T-cell (primary cell): ENCODE measurements around the gene TAF4B. TPM values are rescaled to one million over a fixed set of nuclear protein-coding genes. Genes with fewer than 3 reads are reported as not detected.

ENCODE experiments used
- ATAC-seq, 4 experiments: fragments of 200-7000 bp in 3 of 4; fragments of 150-1000 bp in 1 of 4; cut with Tn5 transposase; replicated peaks in 1 of 4; 1 replicate in 3 of 4; 2 replicates in 1 of 4; pipeline ENCODE4 v1.10.0; 2021; ENCODE audit warnings: moderate library complexity in 3 of 4, mild to moderate bottlenecking in 2 of 4, moderate number of reproducible peaks in 1 of 4
- CTCF ChIA-PET, 2 donors: fragments of 300-600 bp; sonication (Branson Sonifier 250); formaldehyde crosslinking; loops; one replicate each; lab custom pipeline; 2022; ENCODE audit warnings: antibody characterized with exemption in 2 of 2; lab: Charles Lee
- POLR2A ChIA-PET, 2 donors: fragments of 300-600 bp; sonication (Branson Sonifier 250); formaldehyde crosslinking; loops; one replicate each; lab custom pipeline; 2022; ENCODE audit warnings: antibody characterized with exemption in 2 of 2; lab: Charles Lee
- DNase-seq, 35 experiments: peaks; one replicate each; pipeline versions ENCODE4 v3.0.0 to v3.0.0-alpha.2; 2013 to 2023
- H3K27ac ChIP-seq: one replicate; pipeline ENCODE4 v1.5.1; 2013; ENCODE audit warnings: low read length
- H3K27me3 ChIP-seq, 2 experiments: replicated peaks in 1 of 2; 1 replicate in 1 of 2; 2 replicates in 1 of 2; pipeline versions ENCODE4 v1.6.1 to v1.7.0; 2013; ENCODE audit warnings: low read length in 1 of 2, mixed read lengths in 1 of 2; ENCODE audit not compliant: control insufficient read depth in 2 of 2, insufficient read depth in 2 of 2; ENCODE audit errors: extremely low read depth in 1 of 2
- H3K36me3 ChIP-seq, 2 donors: 1 replicate in 1 of 2; 2 replicates in 1 of 2; pipeline versions ENCODE4 v1.6.1 to v1.7.0; 2013; ENCODE audit warnings: low read length in 1 of 2; ENCODE audit not compliant: control insufficient read depth in 2 of 2, insufficient read depth in 1 of 2; ENCODE audit errors: extremely low read depth in 1 of 2
- H3K4me1 ChIP-seq, 2 experiments: 1 replicate in 1 of 2; 2 replicates in 1 of 2; pipeline versions ENCODE4 v1.6.1 to v1.7.0; 2013; ENCODE audit warnings: low read length in 2 of 2, mixed read lengths in 1 of 2; ENCODE audit not compliant: insufficient read depth in 2 of 2, control insufficient read depth in 1 of 2; ENCODE audit errors: extremely low read depth in 1 of 2
- H3K4me3 ChIP-seq, 2 donors: 1 replicate in 1 of 2; 2 replicates in 1 of 2; pipeline versions ENCODE4 v1.5.1 to v1.7.0; 2013; ENCODE audit warnings: mild to moderate bottlenecking in 2 of 2, low read length in 1 of 2, moderate library complexity in 1 of 2; ENCODE audit not compliant: control insufficient read depth in 1 of 2; ENCODE audit errors: extremely low read depth in 1 of 2
- H3K9me3 ChIP-seq: 2 replicates; pipeline ENCODE4 v1.7.0; 2013
- H3K27ac Mint-ChIP-seq, 2 donors: one replicate each; pipeline ENCODE4 v1.8.0; 2020 to 2021; ENCODE audit warnings: mild to moderate bottlenecking in 2 of 2, mixed read lengths in 2 of 2
- H3K27me3 Mint-ChIP-seq, 2 donors: one replicate each; pipeline ENCODE4 v1.8.0; 2021 to 2022; ENCODE audit warnings: mixed read lengths in 2 of 2
- H3K36me3 Mint-ChIP-seq: one replicate; pipeline ENCODE4 v1.8.0; 2021; ENCODE audit warnings: mixed read lengths
- H3K4me1 Mint-ChIP-seq, 3 donors: one replicate each; pipeline ENCODE4 v1.8.0; 2020 to 2022; ENCODE audit warnings: mixed read lengths in 3 of 3, mild to moderate bottlenecking in 1 of 3
- H3K4me3 Mint-ChIP-seq, 3 donors: one replicate each; pipeline ENCODE4 v1.8.0; 2020 to 2022; ENCODE audit warnings: mild to moderate bottlenecking in 3 of 3, mixed read lengths in 3 of 3, moderate library complexity in 3 of 3
- H3K9me3 Mint-ChIP-seq, 3 donors: one replicate each; pipeline ENCODE4 v1.8.0; 2020 to 2022; ENCODE audit warnings: mixed read lengths in 3 of 3
- WGBS: methylation state at CpG from one replicate; pipeline ENCODE4 v1.1.5; 2013; ENCODE audit warnings: missing lambda C conversion rate; ENCODE audit not compliant: insufficient coverage; 5-methylcytosine and 5-hydroxymethylcytosine counted together
- total RNA-seq, 35 experiments: library from RNA in 6 of 35; stranded (reverse) in 6 of 35; fragments of 120-200 nt in 1 of 35; gene quantifications; one replicate each; pipeline versions ENCODE4 v1.2.1 to v1.2.4 and lab custom pipeline; 2013 to 2026

TAF4B gene
- total RNA-seq, 5 donors from 2014 or later (not counting 1 experiment from before 2014, with no cell fraction given): 9.9 to 17.1 (median 13.2) TPM

DNA sequence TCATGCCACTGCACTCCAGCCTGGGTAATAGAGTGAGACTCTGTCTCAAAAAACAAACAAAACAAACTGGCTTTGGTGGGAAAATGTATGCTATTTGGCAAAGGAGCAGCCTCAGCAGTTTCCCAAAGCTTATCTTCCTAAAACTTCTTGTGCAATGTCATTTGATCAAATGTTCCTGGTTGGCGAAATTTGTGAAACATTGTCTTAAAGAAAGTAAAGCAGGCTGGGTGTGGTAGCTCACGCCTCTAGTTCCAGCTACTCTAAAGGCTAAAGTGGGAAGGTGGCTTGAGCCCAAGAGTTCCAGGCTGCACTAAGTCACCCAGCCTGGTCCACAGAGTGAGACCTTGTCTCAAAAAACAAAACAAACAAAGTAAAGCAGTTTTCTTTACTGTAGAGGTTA lies 17.3 kb upstream of the TAF4B start:
- WGBS: no CpG with 5 or more reads among the region's 2 CpGs
- no peak for DNase-seq
- H3K27ac ChIP-seq: no peak overlapping the region
- ChIA-PET CTCF (interaction anchor here in 1 of 2 donors (0.7 kb wide), 1 partner anchor 18 kb away, joined by 3 read pairs; no protein-coding TSS in a partner anchor), POLR2A (no interaction called here)
- H3K4me3 ChIP-seq: no peak overlapping the region
- ATAC-seq: no peak
- H3K9me3 ChIP-seq: no peaks in the 10 kb centered on the region
- H3K9me3 Mint-ChIP-seq: no peaks in the 10 kb centered on the region
- H3K36me3 ChIP-seq: no peaks in the 10 kb centered on the region
- H3K4me1 Mint-ChIP-seq: peaks cover 0 to 19% (median 6%) of the 10 kb centered on the region in 3 donors
- no peak overlapping the region for H3K4me3 Mint-ChIP-seq
- H3K4me1 ChIP-seq: no peaks in the 10 kb centered on the region
- no peak overlapping the region for H3K27ac Mint-ChIP-seq
- no peaks in the 10 kb centered on the region for H3K27me3 Mint-ChIP-seq
- no peaks in the 10 kb centered on the region for H3K36me3 Mint-ChIP-seq
- H3K27me3 ChIP-seq: no peaks in the 10 kb centered on the region

DNA sequence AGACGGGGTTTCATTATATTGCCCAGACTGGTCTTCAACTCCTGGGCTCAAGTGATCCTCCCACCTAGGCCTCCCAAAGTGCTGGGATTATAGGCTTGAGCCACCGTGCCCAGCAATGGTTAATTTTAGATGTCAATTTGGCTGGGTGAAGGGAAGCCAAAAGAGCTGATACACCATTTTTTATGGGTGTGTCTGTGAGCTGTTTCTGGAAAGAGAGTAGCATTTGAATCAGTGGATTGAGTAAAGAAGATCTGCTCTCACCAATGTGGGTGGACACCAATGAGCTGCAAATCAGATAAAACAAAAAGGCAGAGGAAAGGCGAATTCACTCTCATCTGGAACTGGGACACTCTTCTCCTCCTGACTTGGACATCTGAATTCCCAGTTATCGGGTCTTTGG lies 16.1 kb upstream of the TAF4B start:
- no peak overlapping the region for H3K27ac Mint-ChIP-seq
- H3K36me3 Mint-ChIP-seq: no peaks in the 10 kb centered on the region
- no peak overlapping the region for H3K4me3 ChIP-seq
- ChIA-PET CTCF (no interaction called here), POLR2A (interaction anchor here in 1 of 2 donors (0.6 kb wide), 1 partner anchor 39 kb away, joined by 4 read pairs; no protein-coding TSS in a partner anchor)
- no peak for DNase-seq
- H3K4me3 Mint-ChIP-seq: no peak overlapping the region
- H3K27me3 ChIP-seq: no peaks in the 10 kb centered on the region
- no peaks in the 10 kb centered on the region for H3K9me3 ChIP-seq
- H3K36me3 ChIP-seq: no peaks in the 10 kb centered on the region
- 89% methylated on average over 2 of the region's 4 CpGs for WGBS
- no peaks in the 10 kb centered on the region for H3K27me3 Mint-ChIP-seq
- no peak for ATAC-seq
- H3K27ac ChIP-seq: no peak overlapping the region
- H3K9me3 Mint-ChIP-seq: no peaks in the 10 kb centered on the region
- peaks cover 11 to 28% (median 18%) of the 10 kb centered on the region in 3 donors for H3K4me1 Mint-ChIP-seq
- H3K4me1 ChIP-seq: peaks cover 8 to 9% of the 10 kb centered on the region in 2 experiments

DNA sequence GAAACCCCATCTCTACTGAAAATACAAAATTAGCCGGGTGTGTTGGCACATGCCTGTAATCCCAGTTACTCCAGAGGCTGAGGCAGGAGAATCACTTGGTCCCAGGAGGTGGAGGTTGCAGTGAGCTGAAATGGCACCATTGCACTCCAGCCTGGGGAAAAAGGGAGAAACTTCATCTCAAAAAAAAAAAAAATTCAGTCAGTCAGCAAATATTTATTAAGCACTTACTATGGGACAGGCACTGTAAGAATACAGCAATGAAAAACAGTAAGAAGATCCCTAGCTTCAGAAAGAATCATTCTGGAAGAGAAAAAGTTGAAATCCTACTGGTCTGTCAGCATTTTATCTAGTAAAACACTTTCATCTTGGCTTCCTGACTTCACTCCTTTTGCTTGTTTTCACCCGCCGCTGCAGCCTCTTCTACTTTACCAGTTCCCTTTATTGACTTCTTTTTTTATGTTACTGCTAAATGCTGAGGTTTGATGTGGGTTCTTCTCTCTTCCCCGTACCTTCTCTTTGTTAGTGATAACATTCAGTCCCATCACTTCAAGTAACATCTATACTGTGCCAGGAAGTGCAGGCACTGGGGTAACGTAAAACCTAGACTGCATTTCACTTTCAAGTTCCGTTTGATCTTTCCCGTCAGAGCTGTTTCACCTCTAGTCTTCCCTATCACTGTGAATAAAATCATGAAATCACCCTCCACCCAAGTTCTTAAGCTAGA lies 10.8 kb upstream of the TAF4B start:
- ChIA-PET CTCF (interaction anchor here in 1 of 2 donors (0.6 to 0.7 kb wide), 2 partner anchors 55 to 91 kb away, joined by 3 read pairs; no protein-coding TSS in a partner anchor), POLR2A (interaction anchor here in 1 of 2 donors (0.6 kb wide), 1 partner anchor 94 kb away, joined by 8 read pairs; no protein-coding TSS in a partner anchor)
- H3K36me3 ChIP-seq: no peaks in the 10 kb centered on the region
- peaks cover 19 to 23% of the 10 kb centered on the region in 2 experiments for H3K4me1 ChIP-seq
- Mint-ChIP-seq H3K27ac (peak overlapping the region; percentile 86 to 93), H3K4me3 (peak overlapping the region; percentile 61 to 72 (median 62)), H3K27me3 (no peaks in the 10 kb centered on the region), H3K9me3 (no peaks in the 10 kb centered on the region), H3K36me3 (no peaks in the 10 kb centered on the region), H3K4me1 (peaks cover 28 to 33% (median 31%) of the 10 kb centered on the region in 3 donors)
- no peaks in the 10 kb centered on the region for H3K27me3 ChIP-seq
- H3K9me3 ChIP-seq: no peaks in the 10 kb centered on the region
- WGBS: 0% methylated on average over 3 of the region's 7 CpGs
- DNase-seq: peak in 34 of 35 experiments; percentile 16 to 83 (median 60)
- H3K27ac ChIP-seq: peak overlapping the region; percentile 39
- ATAC-seq: peak; percentile 99 to 100 (median 99)
- peak overlapping the region; percentile 5 to 50 for H3K4me3 ChIP-seq

DNA sequence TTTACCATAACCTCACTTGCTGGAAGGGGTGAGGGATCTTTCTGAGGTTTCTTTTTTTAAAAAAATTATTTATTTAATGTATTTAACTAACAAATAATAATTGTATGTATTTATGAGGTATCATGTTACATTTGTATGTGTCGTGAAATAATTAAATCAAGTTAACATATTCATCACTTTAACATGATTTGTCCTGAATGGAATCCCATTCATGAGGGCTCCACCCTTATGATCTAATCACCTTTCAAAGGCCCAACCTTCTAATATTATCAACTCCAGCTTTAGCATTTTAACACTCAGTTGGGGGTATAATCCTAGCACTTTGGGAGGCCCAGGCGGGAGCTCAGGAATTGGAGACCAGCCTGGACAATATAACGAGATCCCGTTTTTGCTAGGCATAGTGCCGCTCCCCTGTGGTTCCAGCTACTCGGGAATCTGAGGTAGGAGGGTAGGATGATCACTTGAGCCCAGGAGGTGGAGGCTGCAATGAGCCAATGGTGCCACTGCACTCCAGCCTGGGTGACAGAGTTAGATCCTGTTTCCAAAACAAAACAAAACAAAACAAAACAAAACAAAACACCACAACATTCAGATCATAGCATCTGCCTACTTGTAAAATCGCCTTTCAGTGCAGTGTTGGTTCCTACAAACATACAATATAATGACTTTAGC lies 1.1 kb upstream of the TAF4B start:
- no peaks in the 10 kb centered on the region for H3K27me3 ChIP-seq
- H3K4me3 ChIP-seq: no peak overlapping the region
- no peaks in the 10 kb centered on the region for H3K36me3 Mint-ChIP-seq
- peaks cover 10 to 16% of the 10 kb centered on the region in 2 experiments for H3K4me1 ChIP-seq
- CTCF ChIA-PET: no interaction called here
- 93% methylated on average over 3 of the region's 7 CpGs for WGBS
- no peaks in the 10 kb centered on the region for H3K9me3 Mint-ChIP-seq
- ATAC-seq: no peak
- H3K27ac ChIP-seq: no peak overlapping the region
- H3K27ac Mint-ChIP-seq: no peak overlapping the region
- POLR2A ChIA-PET: no interaction called here
- H3K9me3 ChIP-seq: no peaks in the 10 kb centered on the region
- no peaks in the 10 kb centered on the region for H3K36me3 ChIP-seq
- H3K4me1 Mint-ChIP-seq: peaks cover 31 to 34% (median 32%) of the 10 kb centered on the region in 3 donors
- H3K27me3 Mint-ChIP-seq: no peaks in the 10 kb centered on the region
- peak overlapping the region; percentile 82 to 94 (median 92) for H3K4me3 Mint-ChIP-seq
- no peak for DNase-seq

DNA sequence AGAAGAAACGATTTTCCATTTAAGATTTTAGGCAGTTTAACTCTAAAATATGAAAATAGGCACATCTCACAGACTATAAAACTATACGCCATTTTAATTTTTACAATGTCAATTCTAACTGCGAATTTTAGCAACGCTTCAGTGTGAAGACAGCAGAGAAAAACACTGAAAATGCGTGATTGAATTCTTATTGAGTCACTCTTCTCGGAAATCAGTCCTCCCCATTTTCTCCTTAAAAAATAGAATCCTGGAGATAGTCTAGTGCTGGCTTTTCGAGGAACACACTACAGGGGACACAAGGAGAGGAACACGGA lies 373 bp upstream of the TAF4B start:
- H3K4me3 ChIP-seq: peak overlapping the region; percentile 84 to 96
- no peaks in the 10 kb centered on the region for H3K36me3 Mint-ChIP-seq
- peaks cover 38 to 40% (median 38%) of the 10 kb centered on the region in 3 donors for H3K4me1 Mint-ChIP-seq
- POLR2A ChIA-PET: interaction anchor here (0.6 to 0.9 kb wide), 2 partner anchors 100 to 117 kb away, joined by 5 read pairs; no protein-coding TSS in a partner anchor
- peak overlapping the region; percentile 71 for H3K27ac ChIP-seq
- H3K9me3 Mint-ChIP-seq: no peaks in the 10 kb centered on the region
- no peaks in the 10 kb centered on the region for H3K27me3 ChIP-seq
- no peak for DNase-seq
- no peaks in the 10 kb centered on the region for H3K36me3 ChIP-seq
- WGBS: 0% methylated on average over 2 of the region's 8 CpGs
- ATAC-seq: peak in 1 of 4 experiments; percentile 4
- H3K27ac Mint-ChIP-seq: peak overlapping the region; percentile 91 to 94
- CTCF ChIA-PET: no interaction called here
- peak overlapping the region; percentile 82 to 94 (median 92) for H3K4me3 Mint-ChIP-seq
- H3K9me3 ChIP-seq: no peaks in the 10 kb centered on the region
- H3K27me3 Mint-ChIP-seq: no peaks in the 10 kb centered on the region
- peaks cover 10 to 16% of the 10 kb centered on the region in 2 experiments for H3K4me1 ChIP-seq

DNA sequence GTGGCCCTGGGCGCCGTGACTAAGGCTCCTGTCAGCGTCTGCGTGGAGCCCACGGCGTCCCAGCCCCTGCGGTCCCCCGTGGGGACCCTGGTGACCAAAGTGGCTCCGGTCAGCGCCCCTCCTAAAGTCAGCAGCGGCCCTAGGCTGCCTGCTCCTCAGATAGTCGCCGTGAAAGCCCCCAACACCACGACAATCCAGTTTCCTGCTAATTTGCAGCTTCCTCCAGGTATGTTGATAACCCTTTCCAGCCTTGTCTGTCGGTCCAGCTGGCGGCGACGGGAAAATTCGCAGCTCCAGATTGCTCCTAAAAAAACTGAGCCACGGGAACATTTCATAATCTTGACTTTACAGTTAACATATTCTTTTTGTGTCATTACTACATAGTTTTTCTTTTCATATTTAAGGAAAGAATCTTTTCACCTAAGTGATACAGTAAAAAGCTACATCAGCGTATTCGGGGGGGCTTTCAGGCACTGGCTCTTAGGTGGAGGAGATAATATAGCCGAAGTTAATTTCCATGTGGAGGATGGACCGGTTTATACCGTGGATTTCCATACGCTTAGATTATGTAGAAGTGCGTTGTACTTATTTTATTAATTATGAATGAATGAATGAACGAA lies 916 bp downstream of the TAF4B start:
- H3K27me3 Mint-ChIP-seq: no peaks in the 10 kb centered on the region
- H3K4me1 ChIP-seq: peaks cover 10 to 16% of the 10 kb centered on the region in 2 experiments
- peaks cover 0 to 2% of the 10 kb centered on the region in 2 experiments for H3K27me3 ChIP-seq
- peak overlapping the region; percentile 84 to 96 for H3K4me3 ChIP-seq
- no peaks in the 10 kb centered on the region for H3K36me3 ChIP-seq
- DNase-seq (no peak), ATAC-seq (peak in 2 of 4 experiments; percentile 1 to 2)
- CTCF ChIA-PET: interaction anchor here in 1 of 2 donors (1.1 kb wide), 1 partner anchor 67 kb away, joined by 3 read pairs; no protein-coding TSS in a partner anchor
- H3K9me3 Mint-ChIP-seq: no peaks in the 10 kb centered on the region
- H3K9me3 ChIP-seq: no peaks in the 10 kb centered on the region
- H3K36me3 Mint-ChIP-seq: no peaks in the 10 kb centered on the region
- peaks cover 39 to 45% (median 43%) of the 10 kb centered on the region in 3 donors for H3K4me1 Mint-ChIP-seq
- WGBS: 12% methylated on average over 17 of the region's 28 CpGs
- peak overlapping the region; percentile 81 to 89 for H3K27ac Mint-ChIP-seq
- peak overlapping the region; percentile 29 for H3K27ac ChIP-seq
- POLR2A ChIA-PET: no interaction called here
- H3K4me3 Mint-ChIP-seq: peak overlapping the region; percentile 82 to 92 (median 92)
